Endometrial microvascular endothelial cells (primary cell): Measurements from ENCODE around the gene UTP3. TPM values are rescaled to one million over a fixed set of nuclear protein-coding genes. Genes with fewer than 3 reads are reported as not detected.
"Not testable (repeated sequence)": the region's sequence is repeated elsewhere in the genome, so short reads cannot be mapped to it uniquely, and the experiment has no call there.

Experiments
- in situ Hi-C: cut with HindIII; loops from 2 replicates; pipeline ENCODE4 v1.10.0; 2017; ENCODE audit warnings: low sequenced_read_pairs, low pct_unique_long_range_greater_than_20kb; ENCODE audit errors: inconsistent ontology term
- total RNA-seq: library from RNA; depleted of rRNA; stranded (reverse); fragments of >200 nt; gene quantifications from one replicate; pipeline ENCODE4 v1.2.3, GENCODE V29; 2015; ENCODE audit errors: inconsistent ontology term

UTP3 gene
- total RNA-seq, 1 donor from 2014 or later, result 23.7 TPM

DNA sequence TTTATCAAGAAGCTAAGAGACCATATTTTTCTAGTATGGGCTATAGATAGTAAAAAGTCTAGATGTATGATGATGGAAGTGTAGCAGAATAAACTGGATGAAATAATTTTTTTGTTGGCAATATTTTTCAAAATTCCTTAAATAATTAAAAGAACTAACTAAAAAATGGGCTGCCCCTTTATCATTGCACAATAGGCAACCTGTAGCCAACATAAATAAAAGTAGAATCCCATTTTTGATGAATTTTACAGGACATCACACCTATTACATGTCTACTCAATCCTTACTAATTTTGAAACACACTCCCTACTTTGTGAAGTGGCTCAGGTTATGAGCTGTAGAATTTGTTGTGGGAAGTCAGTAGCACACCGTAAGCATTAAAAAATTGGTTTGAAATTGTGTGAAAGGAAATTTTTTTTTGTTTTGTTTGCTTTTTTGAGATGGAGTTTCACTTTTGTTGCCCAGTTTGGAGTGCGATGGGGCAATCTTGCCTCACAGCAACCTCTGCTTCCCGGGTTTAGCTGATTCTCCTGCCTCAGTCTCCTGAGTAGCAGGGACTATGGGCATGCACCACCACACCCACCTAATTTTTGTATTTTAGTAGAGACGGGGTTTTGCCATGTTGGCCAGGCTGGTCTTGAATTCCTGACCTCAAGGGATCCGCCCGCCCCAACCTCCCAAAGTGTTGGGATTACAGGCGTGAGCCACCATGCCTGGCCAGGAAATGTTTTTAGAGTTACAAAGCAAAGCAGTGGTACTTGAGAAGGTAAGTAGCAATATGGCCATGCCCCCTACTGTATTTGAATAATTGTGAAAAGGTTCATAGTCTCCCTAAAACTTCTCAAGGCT lies 24.5 kb downstream of the UTP3 start:
- in situ Hi-C loops, result no loop called here

DNA sequence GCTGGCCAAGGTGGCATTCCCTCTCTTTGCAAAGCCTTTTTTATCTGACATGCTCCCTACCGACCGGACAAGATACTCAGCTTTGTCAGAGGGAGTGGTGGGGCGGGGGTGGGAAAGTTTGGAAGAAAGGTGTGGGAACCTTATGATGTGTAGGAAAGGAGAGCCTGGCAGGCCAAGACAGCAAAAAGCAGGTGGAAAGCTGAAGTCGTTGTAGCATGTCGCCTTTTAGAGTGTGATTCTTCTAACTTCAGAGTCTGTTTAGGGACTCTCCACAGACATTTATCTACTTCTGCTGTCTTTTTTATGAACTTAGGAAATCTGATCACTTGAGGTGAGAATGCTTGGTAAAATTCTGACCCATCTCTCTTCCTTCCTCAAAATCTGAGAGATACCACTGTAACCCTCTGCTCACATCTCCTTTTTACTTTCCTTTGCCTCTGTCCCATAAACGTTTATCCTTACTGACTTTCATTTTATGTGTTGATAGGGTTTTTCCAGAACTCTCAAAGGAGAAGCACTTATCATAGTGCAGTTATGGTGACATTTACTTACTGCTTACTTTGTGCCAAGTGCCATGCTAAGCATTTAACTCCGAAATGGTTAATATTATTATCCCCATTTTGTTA lies 25.2 kb downstream of the UTP3 start:
- in situ Hi-C loops, result no loop called here

DNA sequence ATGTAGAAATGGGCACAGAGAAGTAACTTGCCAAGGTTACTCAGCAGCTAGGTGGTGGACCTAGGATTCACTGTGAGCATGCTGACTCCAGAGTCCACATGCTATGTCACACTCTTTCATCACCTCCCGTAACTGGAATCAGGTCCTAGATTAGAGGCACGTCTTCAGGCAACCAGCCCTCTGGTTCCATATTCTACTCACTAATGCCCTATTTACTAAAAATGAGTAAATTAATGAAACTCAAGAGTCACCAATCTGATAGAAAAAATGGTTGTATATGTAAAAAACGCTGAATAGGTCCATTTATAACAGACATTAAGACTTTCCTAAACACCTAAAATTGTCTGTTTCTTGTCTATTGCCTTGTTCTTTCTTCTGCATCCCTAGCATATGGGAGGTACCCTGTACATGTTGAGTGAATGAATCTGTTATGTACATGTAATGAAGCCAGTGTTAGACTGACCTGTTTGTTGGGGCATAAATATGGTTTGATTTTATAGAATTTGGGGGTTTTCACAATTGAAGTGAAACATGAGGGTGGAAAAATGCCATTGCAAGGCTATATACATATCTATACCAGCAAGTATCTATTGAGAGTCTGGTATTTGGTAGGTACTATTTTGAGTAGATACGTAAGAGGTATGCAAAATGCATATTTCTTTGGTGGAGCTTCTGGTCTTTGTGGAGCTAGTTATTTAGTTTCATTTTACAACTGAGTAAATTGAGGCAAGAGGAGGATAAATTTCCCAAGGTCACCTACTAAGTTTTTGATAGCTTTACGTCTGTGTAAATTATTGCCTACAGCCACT lies 26.0 kb downstream of the UTP3 start:
- in situ Hi-C loops, result no loop called here

- in situ Hi-C loops, result no loop called here
These were observed 26.8 kb downstream of the UTP3 start for GRCh38 chr4:70715097-70715496.

DNA sequence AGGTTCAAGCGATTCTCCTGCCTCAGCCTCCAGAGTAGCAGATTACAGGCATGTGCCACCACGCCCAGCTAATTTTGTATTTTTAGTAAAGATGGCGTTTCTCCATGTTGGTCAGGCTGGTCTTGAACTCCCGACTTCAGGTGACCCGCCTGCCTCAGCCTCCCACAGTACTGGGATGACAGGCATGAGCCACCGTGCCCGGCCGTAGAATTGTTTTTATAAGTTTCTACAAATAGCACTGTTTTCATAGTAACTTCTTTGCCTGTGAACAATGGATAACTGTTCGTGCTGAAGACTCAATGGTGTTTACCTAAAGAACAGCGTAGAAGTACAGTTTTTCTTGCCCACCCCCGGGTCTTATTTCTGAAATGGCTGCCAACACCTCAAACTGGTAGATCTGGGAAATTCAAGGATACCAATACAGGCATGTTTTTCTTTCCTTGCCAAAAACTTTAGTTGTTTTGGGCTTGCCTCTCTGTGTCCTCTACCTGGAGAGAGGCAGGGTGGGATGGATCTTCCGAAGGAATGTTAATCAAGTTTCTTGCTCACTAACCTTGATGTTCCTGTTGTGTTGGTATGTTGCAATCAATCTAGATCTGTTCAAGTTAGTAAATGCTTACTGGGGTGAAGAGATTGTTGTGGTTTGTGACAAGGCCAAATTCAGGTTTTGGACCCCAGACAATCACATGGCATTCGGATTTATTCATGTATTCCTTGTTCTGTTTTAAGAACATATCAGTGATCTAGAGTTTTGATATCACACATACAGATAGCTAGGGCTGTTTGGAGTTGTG lies 30.7 kb downstream of the UTP3 start:
- in situ Hi-C loops, result no loop called here

DNA sequence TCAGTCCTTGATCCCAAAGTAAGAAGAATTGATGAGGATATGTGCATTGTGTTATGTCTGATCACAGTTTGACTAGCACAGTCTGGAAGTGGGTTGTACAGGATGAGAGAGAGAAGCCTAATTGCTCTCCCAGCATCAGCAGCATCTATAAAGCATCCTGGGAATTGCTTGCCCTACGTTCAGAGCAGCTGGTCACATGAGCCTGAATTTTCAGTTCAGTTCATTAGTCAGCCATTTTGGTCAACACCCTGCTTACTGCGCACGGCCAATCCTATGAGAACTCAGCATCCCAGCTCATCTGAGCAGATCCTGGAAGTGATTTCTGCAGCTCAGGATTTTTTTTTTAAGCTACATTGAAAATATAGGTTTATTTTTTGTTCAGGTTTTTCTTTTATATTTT lies 33.4 kb downstream of the UTP3 start, which contains the start of gene RUFY3:
RUFY3 (plus strand) TSS at position 218 of the 400 bp plus-strand sequence. CDS start 610 bp downstream, outside the sequence.
- in situ Hi-C loops, result no loop called here

GRCh38 chr4:70722199-70722791 lies 34.0 kb downstream of the UTP3 start:
- in situ Hi-C loops, result no loop called here

DNA sequence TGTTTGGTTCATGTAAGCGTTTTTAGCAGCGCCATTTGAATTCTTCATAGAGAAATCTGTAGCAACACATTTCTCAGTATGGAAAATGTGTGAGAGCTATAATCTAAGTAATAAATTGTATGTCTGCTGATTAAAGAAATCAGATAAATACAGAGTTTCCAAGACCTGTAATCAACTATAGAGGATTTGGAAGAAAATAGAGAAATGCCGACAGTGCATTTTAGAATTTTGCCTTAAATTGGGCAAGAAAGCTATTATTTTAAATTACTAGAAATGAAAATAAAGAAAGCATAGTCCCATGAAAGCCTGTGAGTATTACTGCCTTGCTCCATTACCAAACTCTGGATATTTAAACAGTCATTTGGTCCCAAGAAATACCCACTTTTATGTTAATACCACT lies 36.1 kb downstream of the UTP3 start:
- in situ Hi-C loops, result no loop called here

DNA sequence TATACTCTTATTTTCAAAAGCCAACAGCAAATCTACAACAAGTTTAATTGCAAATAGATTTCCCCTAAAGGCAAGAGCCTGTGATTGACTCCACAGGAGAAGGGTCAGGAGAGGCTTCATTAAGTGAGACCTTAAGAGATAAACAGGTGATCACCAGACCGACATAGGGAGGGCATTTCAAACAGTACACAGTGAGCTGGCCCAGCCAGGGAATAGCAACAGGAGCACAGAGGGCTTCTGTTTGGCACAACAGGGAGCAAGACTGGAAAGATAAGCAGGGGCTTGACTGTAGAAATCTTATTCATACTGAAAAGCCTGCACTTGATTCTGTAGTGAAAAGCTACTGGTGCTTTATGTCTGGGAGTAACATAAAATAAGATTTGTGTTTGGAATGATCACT lies 37.3 kb downstream of the UTP3 start:
- in situ Hi-C loops, result no loop called here

GRCh38 chr4:70726515-70726914 lies 38.2 kb downstream of the UTP3 start:
- in situ Hi-C loops, result not testable (repeated sequence)

DNA sequence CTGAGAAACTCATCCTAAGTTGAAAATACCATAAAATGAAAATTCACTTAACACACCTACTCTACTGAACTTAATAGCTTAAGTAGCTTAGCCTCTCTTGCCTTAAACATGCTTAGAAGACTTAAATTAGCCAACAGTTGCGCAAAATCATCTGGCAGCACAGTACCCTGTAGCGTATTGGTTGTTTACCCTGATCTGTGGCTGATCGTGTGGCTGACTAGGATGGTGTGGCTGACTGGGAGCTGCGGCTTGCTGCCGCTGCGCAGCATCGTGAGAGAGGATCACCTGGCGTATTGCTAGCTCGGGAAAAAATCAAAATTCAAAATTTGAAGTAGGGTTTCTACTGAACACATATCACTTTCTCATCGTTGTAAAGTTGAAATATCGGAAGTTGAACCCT lies 39.8 kb downstream of the UTP3 start:
- in situ Hi-C loops, result no loop called here

DNA sequence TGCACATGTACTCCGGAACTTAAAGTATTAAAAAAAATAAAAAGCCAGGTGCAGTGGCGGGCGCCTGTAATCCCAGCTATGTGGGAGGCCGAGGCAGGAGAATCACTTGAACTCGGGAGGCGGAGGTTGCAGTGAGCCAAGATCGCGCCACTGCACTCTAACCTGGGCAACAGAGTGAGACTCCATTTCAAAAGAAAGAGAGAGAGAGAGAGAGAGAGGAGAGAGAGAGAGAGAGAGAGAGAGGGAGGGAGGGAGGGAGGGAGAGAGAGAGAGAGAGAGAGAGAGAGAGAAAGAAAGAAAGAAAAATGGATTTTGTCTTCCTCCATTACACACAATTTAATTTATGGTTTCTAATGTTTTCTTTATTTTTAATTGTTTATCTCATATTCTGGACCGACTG lies 44.5 kb downstream of the UTP3 start:
- in situ Hi-C loops, result not testable (repeated sequence)

GRCh38 chr4:70734168-70734954 lies 46.0 kb downstream of the UTP3 start:
- in situ Hi-C loops, result no loop called here

- in situ Hi-C loops, result no loop called here
These were observed 46.6 kb downstream of the UTP3 start for GRCh38 chr4:70734971-70735370.

DNA sequence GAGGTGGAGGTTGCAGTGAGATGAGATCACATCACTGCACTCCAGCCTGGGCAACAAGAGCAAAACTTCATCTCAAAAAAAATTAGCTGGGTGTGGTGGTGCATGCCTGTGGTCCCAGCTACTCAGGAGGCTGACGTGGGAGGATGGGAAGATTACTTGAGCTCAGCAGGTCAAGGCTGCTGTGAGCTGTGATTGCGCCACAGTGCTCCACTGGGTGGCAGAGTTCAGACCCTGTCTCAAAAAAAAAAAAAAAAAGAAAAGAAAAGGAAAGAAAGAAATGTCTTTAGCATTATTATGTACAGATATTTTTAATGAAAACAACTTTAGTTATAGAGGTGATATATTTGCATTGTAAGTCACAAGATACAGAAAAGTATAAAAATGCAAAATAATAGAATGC lies 47.6 kb downstream of the UTP3 start:
- in situ Hi-C loops, result not testable (repeated sequence)

DNA sequence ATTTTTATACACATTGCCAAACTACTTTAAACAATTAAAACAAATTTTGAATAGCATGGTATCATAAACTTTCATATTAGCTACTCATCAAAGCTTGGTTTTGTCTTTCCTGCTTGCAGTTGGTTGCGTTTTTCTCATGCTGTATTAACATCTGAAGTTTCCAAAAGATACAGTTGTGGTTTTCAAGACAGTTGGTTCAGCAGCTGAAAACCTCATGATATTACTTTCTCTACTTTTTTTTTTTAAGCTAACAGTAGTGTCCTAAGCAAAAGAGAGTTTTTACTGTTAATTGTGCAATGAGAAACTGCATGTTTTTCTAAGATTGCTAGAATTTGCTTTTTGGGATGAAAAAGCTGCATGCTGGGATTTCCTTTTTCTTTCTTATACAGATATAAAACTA lies 48.7 kb downstream of the UTP3 start:
- in situ Hi-C loops, result no loop called here

- in situ Hi-C loops, result no loop called here
These were observed 49.1 kb downstream of the UTP3 start for GRCh38 chr4:70737409-70737808.
